ENCODE measurements around the gene ARMC3. TPM values are rescaled to one million over a fixed set of nuclear protein-coding genes. Genes with fewer than 3 reads are reported as not detected.

Gene ARMC3
- total RNA-seq, 1 experiment from 2014 or later = 0.28 TPM

- no peaks in the 10 kb centered on the region for H3K27me3 Mint-ChIP-seq (ENCODE audit: low read depth)
- POLR2A ChIA-PET = no interaction called here
- H3K27ac Mint-ChIP-seq = no peak overlapping the region
- CTCF ChIA-PET = no interaction called here
- no peak for ATAC-seq
- no peaks in the 10 kb centered on the region for H3K36me3 Mint-ChIP-seq
- peaks cover 3% of the 10 kb centered on the region; the same call in 1 of the 2 replicates for H3K4me1 Mint-ChIP-seq
- TF ChIP-seq MXD4 (CRISPR knock-in tag; IDR thresholded peaks at IDR 0.05; ENCODE audit: borderline replicate concordance) (no peak), ZNF232 (CRISPR knock-in tag; IDR thresholded peaks at IDR 0.05) (no peak), ZNF671 (CRISPR knock-in tag; IDR thresholded peaks at IDR 0.05) (no peak), STAT6 (CRISPR knock-in tag; conservative IDR thresholded peaks at IDR 0.05; ENCODE audit: low read depth) (no peak), ZNF121 (CRISPR knock-in tag; IDR thresholded peaks at IDR 0.05) (no peak), ZBTB21 (CRISPR knock-in tag; IDR thresholded peaks at IDR 0.05; ENCODE audit: borderline replicate concordance) (no peak), SMAD3 (CRISPR knock-in tag; IDR thresholded peaks at IDR 0.05; ENCODE audit: borderline replicate concordance) (no peak)
- H3K4me3 Mint-ChIP-seq = no peak overlapping the region
- DNase-seq (ENCODE audit: low spot score) = no peak
- no peaks in the 10 kb centered on the region for H3K9me3 Mint-ChIP-seq
Observed at GRCh38 chr10:22969704-22970103, 41.9 kb downstream of the ARMC3 start.

GRCh38 chr10:22976534-22976933 lies 48.7 kb downstream of the ARMC3 start:
- H3K36me3 Mint-ChIP-seq = no peaks in the 10 kb centered on the region
- POLR2A ChIA-PET = no interaction called here
- CTCF ChIA-PET = no interaction called here
- H3K9me3 Mint-ChIP-seq = no peaks in the 10 kb centered on the region
- ATAC-seq = no peak
- H3K27me3 Mint-ChIP-seq (ENCODE audit: low read depth) = no peaks in the 10 kb centered on the region
- H3K4me3 Mint-ChIP-seq = no peak overlapping the region
- peaks cover 23% of the 10 kb centered on the region for H3K4me1 Mint-ChIP-seq
- TF ChIP-seq ZNF396 (CRISPR knock-in tag; IDR thresholded peaks at IDR 0.05; ENCODE audit: borderline replicate concordance) (no peak), ZNF671 (CRISPR knock-in tag; IDR thresholded peaks at IDR 0.05) (no peak), ARID4B (CRISPR knock-in tag; IDR thresholded peaks at IDR 0.05; ENCODE audit: borderline replicate concordance) (no peak), MXD4 (CRISPR knock-in tag; IDR thresholded peaks at IDR 0.05; ENCODE audit: borderline replicate concordance) (no peak), NFATC4 (CRISPR knock-in tag; IDR thresholded peaks at IDR 0.05) (no peak), TEAD1 (CRISPR knock-in tag; IDR thresholded peaks at IDR 0.05) (no peak), ZNF416 (CRISPR knock-in tag; IDR thresholded peaks at IDR 0.05) (no peak), MLX (CRISPR knock-in tag; IDR thresholded peaks at IDR 0.05) (no peak), ERG (CRISPR knock-in tag; IDR thresholded peaks at IDR 0.05) (no peak), ZNF232 (CRISPR knock-in tag; IDR thresholded peaks at IDR 0.05) (no peak), RORB (CRISPR knock-in tag; IDR thresholded peaks at IDR 0.05) (no peak), ATF2 (CRISPR knock-in tag; IDR thresholded peaks at IDR 0.05; ENCODE audit: borderline replicate concordance, low read depth) (no peak), JAZF1 (CRISPR knock-in tag; IDR thresholded peaks at IDR 0.05) (no peak), ZNF512 (CRISPR knock-in tag; IDR thresholded peaks at IDR 0.05; ENCODE audit: borderline replicate concordance) (no peak), ZNF263 (CRISPR knock-in tag; IDR thresholded peaks at IDR 0.05; ENCODE audit: low read depth) (no peak)
- no peak for DNase-seq (ENCODE audit: low spot score)
- no peak overlapping the region for H3K27ac Mint-ChIP-seq
